Mononuclear cell (primary cell): ENCODE results near the gene FNDC3B. TPM values are rescaled to one million over a fixed set of nuclear protein-coding genes. Genes with fewer than 3 reads are reported as not detected.
A peak's percentile ranks its signal among the peaks of the same experiment; 100 is the strongest.

Source experiments
- H3K27me3 ChIP-seq: 2 replicates; pipeline ENCODE4 v1.6.0; 2011; ENCODE audit warnings: low read length, control low read depth; ENCODE audit not compliant: insufficient read depth
- H3K4me1 ChIP-seq: 2 replicates; pipeline ENCODE4 v1.5.1; 2011; ENCODE audit warnings: mild to moderate bottlenecking, low read length, control low read depth; ENCODE audit not compliant: insufficient read depth
- H3K4me3 ChIP-seq: 2 replicates; pipeline ENCODE4 v1.5.1; 2011; ENCODE audit warnings: mild to moderate bottlenecking, low read length, moderate library complexity
- H3K9me3 ChIP-seq: 2 replicates; pipeline ENCODE4 v1.5.1; 2011; ENCODE audit warnings: low read depth, mild to moderate bottlenecking, control low read depth, low read length
- total RNA-seq: library from RNA; depleted of rRNA; stranded (reverse); fragments of >200 nt; gene quantifications from one replicate; pipeline ENCODE4 v1.2.3, GENCODE V29; 2012

The FNDC3B gene
- total RNA-seq, 1 donor, result 46.1 TPM

GRCh38 chr3:172020763-172021162, 18.6 kb upstream of the FNDC3B start:
- Histone ChIP-seq H3K4me1 (no peaks in the 10 kb centered on the region), H3K4me3 (no peak overlapping the region), H3K27me3 (no peaks in the 10 kb centered on the region), H3K9me3 (no peaks in the 10 kb centered on the region)

DNA sequence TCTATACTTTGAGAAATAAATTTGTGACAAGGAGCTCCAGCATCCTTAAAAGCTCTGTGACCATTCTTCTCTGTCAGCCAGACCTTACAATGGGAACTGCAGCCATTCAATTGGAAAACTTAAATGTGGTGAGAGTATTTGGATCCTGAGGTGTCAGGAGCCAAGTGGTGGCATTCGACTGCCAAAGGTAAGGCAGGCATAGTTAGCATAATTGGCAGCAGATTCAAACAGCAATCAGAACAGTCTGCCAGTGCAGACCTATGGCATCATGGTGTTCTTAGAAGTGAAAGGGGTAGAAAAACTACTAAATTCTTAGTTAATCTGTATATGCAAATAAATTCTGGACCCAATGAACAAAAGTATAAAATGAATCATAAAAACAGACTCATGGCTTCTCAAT, 18.2 kb upstream of the FNDC3B start:
- Histone ChIP-seq H3K4me3 (no peak overlapping the region), H3K4me1 (no peaks in the 10 kb centered on the region), H3K27me3 (no peaks in the 10 kb centered on the region), H3K9me3 (no peaks in the 10 kb centered on the region)

GRCh38 chr3:172021859-172022258, 17.5 kb upstream of the FNDC3B start:
- Histone ChIP-seq H3K9me3 (no peaks in the 10 kb centered on the region), H3K27me3 (no peaks in the 10 kb centered on the region), H3K4me3 (no peak overlapping the region), H3K4me1 (no peaks in the 10 kb centered on the region)

- Histone ChIP-seq H3K4me1 (peaks cover under 1% of the 10 kb centered on the region), H3K27me3 (no peaks in the 10 kb centered on the region), H3K9me3 (no peaks in the 10 kb centered on the region), H3K4me3 (no peak overlapping the region)
Observed at GRCh38 chr3:172023915-172024314, 15.5 kb upstream of the FNDC3B start.

GRCh38 chr3:172024679-172025078, 14.7 kb upstream of the FNDC3B start:
- Histone ChIP-seq H3K4me1 (peaks cover 8% of the 10 kb centered on the region), H3K9me3 (no peaks in the 10 kb centered on the region)

GRCh38 chr3:172029425-172030098, 9.8 kb upstream of the FNDC3B start:
- H3K9me3 ChIP-seq, result no peaks in the 10 kb centered on the region
- peaks cover 17% of the 10 kb centered on the region for H3K4me1 ChIP-seq
- no peaks in the 10 kb centered on the region for H3K27me3 ChIP-seq

More at GRCh38 chr3:172024679-172025078, 14.7 kb upstream of the FNDC3B start:
- Histone ChIP-seq H3K27me3 (no peaks in the 10 kb centered on the region), H3K4me3 (no peak overlapping the region)

DNA sequence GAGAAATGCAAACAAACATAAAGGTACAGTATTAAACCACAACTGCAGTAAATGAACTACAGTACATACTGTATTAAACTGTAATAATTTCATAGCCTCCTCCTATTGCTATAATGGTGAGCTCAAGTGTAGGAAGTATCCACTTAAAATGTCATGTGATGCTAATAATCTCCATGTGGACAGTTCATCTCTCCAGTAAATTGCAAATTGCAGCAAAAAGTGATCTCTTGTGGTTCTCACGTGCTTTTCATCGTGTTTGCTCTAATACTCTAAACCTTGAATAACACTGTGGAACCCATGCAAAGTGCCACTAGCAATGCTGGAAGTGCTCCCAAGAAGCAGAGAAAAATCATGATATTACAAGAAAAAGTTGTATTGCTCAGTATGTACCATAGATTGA, 9.2 kb upstream of the FNDC3B start:
- peaks cover 17% of the 10 kb centered on the region for H3K4me1 ChIP-seq
- H3K27me3 ChIP-seq, result no peaks in the 10 kb centered on the region
- no peaks in the 10 kb centered on the region for H3K9me3 ChIP-seq
- H3K4me3 ChIP-seq, result no peak overlapping the region

More at GRCh38 chr3:172029425-172030098, 9.8 kb upstream of the FNDC3B start:
- no peak overlapping the region for H3K4me3 ChIP-seq

DNA sequence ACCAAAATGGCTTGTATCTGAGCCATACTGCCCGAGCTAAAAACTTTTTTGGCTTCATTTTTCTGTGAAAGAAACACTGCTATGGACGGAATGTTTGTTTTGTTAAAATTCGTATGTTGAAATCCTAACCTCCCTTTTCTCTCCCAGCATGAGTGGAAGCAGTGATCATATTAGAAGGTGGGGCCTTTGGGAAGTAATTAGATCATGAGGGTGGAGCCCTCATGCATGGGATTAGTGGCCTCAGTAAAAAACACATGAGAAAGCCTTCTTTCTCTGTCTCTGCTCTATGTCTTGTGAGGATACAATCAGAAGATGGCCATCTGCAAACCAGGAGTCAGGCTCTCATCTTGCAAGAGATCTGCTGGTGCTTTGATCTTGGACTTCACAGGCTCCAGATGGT, 7.4 kb upstream of the FNDC3B start:
- H3K9me3 ChIP-seq, result no peaks in the 10 kb centered on the region
- H3K4me1 ChIP-seq, result peaks cover 17% of the 10 kb centered on the region
- no peaks in the 10 kb centered on the region for H3K27me3 ChIP-seq
- H3K4me3 ChIP-seq, result no peak overlapping the region

GRCh38 chr3:172033396-172033795, 6.0 kb upstream of the FNDC3B start:
- H3K4me1 ChIP-seq, result peaks cover 26% of the 10 kb centered on the region
- H3K4me3 ChIP-seq, result no peak overlapping the region
- no peaks in the 10 kb centered on the region for H3K27me3 ChIP-seq
- H3K9me3 ChIP-seq, result no peaks in the 10 kb centered on the region

GRCh38 chr3:172034786-172035685, 4.3 kb upstream of the FNDC3B start:
- Histone ChIP-seq H3K9me3 (no peaks in the 10 kb centered on the region), H3K4me1 (peaks cover 26% of the 10 kb centered on the region), H3K27me3 (no peaks in the 10 kb centered on the region), H3K4me3 (no peak overlapping the region)

DNA sequence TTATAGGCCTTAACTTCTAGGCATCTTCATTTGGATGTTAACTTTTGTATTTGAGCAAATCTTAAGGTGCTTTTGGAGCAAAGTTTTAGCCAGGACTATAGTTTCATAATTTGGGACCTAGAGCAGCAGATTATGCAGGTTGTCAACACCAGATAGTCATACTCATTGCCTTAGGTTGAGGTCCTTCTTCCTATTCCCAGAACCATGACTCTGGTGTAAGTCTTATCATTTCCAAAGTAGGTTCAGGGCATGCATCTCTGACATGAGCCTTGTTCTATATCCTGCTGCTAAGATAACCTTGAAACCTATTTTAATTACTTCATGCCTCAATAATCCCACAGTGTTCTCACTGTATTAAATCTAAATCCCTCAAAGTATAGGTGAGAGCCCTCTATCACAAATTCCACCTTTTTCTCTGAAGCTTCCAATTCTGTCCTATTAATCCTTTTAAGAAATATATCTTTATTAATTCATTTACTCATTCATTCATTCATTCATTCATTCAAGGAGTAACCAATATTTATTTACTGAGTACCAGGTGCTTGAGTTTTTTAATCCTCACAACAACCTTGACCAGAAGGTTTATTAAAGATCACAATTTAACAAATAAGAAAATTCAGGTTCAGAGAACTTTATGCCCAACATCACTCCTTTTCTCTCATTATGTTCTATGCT, 2.7 kb upstream of the FNDC3B start:
- no peaks in the 10 kb centered on the region for H3K9me3 ChIP-seq
- H3K4me3 ChIP-seq, result no peak overlapping the region
- no peaks in the 10 kb centered on the region for H3K27me3 ChIP-seq
- H3K4me1 ChIP-seq, result peaks cover 37% of the 10 kb centered on the region

DNA sequence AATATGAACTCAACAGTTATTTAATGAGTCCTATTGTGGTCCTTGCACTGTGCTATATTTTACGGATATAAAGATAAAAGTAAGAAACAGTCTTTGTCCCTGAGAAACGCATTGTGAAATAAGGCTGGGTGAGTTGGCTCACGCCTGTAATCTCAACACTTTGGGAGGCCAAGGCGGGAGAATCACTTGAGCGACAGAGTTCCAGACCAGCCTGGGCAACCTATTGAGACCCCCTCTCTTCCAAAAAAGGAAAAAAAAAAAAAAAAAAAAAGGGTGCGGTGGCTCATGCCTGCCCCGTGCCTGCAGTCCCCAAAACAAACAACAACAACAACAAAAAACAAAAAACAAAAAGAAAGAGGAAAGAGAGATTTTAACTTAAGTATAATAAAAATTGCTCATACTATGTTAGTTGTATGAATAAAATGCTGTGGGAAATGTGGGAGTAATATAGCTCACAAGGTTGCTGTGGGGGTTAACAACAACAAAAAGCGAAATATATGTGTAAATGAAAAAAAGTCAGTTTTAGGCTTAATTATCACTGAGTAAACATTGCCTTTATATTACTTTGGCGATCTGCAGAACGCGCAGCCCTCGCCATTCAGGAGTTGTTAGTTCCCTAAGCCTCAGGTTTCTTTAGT, 461 bp upstream of the FNDC3B start:
- Histone ChIP-seq H3K4me3 (peak overlapping the region; percentile 97), H3K4me1 (peaks cover 47% of the 10 kb centered on the region), H3K9me3 (no peaks in the 10 kb centered on the region), H3K27me3 (no peaks in the 10 kb centered on the region)

DNA sequence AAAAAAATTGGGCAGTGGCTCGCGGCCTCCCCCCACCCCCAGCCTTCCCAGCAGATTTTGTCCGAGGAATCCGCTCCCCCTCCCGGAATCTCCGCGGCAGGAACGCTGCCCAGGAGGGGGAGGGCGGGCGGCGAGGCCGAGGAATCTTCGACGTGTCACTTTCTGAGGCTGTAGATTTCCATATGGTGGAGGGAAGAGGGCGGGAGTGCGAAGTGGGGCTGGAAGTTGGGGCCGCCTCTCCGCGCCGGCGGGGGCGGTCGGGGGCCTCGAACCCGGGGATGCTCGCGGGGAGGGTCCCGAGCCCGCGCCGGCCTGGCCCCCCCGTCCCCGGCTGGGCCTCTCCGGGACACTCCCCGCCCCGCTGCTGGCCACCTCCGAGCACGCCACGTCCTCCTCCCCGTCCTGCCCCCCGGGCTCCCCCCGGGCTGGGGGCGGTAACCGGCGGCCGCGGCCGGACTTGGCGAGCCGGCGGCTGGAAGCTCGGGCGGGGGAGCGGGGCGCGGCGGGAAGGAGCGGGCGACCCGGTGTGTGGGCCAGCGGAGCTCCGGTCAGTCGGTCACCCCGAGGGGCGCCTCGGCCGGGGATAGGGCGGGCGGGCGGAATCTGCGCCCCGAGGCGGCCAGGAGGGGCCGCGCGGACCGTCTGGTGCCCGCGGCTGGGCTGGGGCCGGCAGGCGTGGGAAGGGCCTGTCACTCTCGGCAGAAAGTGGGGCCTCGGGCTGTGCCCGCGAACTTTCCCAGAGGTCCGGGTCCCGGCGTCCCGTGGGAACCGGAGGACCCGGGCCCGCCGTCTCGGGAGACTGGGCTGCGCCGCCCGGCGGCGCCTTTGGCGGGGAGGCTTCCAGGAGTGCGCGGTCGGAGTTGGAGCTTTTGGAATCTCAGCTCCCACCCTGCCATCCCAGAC, 951 bp downstream of the FNDC3B start:
- Histone ChIP-seq H3K9me3 (no peaks in the 10 kb centered on the region), H3K4me3 (peak overlapping the region; percentile 97), H3K4me1 (peaks cover 54% of the 10 kb centered on the region), H3K27me3 (no peaks in the 10 kb centered on the region)
